ENCODE measurements around the gene SMARCC1.
A peak's percentile ranks its signal among the peaks of the same experiment; 100 is the strongest.
"Not testable (repeated sequence)": the region's sequence is repeated elsewhere in the genome, so short reads cannot be mapped to it uniquely, and the experiment has no call there.

The SMARCC1 gene

DNA sequence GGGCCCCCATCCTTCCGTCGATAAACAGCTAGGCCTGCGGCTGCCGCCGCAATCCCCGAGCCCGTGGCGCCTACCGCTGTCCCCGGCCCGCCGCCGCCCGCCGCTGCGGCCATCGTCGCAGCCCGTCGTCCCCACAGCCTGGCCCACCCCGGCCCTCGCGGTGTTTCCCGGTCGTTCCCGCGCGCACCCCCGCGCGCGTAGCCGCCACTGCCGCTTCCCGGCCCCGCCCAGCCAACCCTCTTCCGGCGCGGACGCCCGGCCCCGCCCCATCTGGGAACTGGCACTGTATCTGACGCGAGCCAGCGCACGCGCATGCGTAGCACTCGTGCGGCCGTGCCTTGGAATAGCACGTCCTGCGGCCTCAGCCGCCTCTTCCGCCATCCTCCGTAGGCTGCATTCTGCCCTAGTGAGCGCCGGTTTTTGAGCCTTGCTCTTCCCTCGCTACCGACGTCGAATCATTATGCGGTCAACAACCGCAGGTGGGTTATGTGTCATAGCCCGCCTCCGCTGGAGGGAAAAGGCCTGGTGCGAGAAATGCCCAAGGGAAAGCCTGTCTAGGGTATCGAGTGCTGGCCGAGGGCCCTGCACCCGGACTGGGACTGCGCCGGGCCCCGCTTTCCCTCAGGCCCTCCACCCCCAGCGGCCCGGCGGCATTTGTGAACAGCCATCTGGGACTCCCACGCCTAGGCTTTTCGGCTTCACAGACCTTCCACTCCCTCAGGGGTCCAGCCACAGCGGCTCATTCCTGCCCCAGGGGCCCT is at the start of gene SMARCC1:
SMARCC1 (minus strand) TSS at position 209 of the 761 bp plus-strand sequence; CDS start at position 113, 96 bp downstream.
- DNase-seq (ENCODE audit: low spot score): peak; percentile 94

DNA sequence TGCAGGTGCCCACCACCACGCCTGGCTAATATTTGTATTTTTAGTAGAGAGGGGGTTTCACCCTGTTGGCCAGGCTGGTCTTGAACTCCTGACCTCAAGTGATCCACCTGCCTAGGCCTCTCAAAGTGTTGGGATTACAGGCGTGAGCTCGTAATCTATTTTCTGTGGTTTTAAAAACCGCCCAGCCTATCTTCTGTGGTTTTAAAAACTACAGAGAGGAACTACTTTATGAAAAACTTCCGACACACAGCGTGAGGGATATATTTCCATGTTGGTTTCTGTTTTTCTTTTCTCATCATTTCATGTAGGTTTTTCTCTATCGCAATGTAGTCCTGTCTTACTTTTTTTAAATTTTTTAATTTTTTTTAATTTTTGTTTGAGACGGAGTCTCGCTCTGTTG is 47.8 kb upstream of the SMARCC1 start:
- DNase-seq (ENCODE audit: low spot score): not testable (repeated sequence)

DNA sequence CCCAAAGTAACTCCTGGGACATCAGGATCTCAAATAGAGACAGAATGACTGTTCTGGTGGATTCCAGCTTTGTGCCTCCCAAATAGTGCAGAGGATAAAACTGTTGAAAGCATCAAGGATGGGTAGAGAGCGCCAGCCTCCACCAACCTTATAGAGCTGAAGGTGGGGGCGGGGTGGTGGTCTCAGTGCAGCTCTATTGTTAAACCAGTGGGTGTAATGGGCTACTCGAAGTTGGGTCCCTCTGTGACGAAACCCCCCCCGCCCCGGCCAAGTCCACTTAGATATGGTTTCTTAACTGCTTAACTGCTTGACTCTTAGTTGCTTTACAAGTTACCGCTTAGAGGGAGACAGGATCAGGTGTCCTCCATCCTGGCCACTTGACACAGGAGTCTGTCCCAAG is 43.9 kb upstream of the SMARCC1 start:
- no peak for DNase-seq (ENCODE audit: low spot score)

DNA sequence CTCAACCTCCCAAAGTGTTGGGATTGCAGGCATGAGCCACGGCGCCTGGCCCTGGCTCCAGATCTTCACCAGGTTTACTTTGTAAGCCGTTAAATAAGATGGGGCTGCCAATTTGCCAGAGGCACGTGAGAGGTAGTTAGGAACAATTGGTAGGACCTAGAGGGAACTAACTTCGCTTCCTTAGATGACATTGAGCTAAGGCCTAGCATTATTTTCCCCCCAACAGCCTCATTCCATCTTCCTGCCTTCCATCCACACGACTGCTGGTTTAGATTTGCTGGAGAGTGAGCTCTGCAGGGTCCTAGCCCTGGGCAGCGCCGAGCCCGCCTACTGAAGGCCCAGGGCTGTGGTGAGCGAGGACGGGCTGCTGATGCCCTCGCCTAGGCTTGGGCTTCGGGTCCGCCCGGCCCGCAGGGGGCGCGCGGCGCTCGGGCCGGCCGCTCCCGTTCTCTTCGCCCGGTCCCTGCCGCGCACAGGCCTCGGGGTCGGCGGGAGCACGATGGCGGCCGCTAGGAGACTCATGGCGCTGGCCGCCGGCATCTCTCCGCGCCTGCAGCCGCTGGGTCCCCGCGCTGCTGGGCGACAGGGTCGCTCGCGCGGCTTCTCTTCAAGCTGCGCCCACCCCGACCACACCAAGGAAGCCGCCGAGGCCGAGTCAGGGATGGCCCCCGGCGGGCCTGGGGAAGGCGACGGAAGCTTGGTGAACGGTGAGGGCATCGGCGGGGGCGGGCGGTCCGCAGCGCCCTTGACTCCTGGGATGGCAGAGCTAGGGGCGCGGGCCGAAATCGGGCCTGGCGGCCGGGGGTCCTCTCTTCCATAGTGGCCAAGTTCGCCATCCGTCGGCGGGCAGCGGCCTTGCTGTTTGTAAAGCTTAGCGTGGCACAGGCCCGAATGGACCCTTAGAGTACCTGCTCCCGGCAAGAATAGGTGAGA is 43.1 kb upstream of the SMARCC1 start:
- peak; percentile 77 for DNase-seq (ENCODE audit: low spot score)

DNA sequence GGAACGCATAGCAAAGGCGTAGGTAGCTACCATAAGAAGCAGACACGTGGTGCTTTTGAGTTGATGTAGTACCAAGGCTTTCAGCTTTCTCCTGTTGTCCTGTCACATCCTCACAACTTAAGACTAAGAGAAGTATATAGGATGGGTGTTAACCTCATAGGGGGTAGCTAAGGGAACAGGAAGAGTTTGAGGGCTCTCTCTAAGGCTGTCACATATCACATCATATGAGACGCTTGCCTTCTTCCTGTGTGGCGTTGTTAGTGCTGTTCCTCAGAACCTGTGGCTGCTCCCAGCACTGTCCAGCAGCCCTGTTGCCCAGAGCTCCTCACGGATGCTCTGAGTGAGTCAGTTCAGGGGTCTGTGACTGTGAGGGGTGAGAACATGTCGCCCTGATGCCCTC is 35.9 kb upstream of the SMARCC1 start:
- no peak for DNase-seq (ENCODE audit: low spot score)

DNA sequence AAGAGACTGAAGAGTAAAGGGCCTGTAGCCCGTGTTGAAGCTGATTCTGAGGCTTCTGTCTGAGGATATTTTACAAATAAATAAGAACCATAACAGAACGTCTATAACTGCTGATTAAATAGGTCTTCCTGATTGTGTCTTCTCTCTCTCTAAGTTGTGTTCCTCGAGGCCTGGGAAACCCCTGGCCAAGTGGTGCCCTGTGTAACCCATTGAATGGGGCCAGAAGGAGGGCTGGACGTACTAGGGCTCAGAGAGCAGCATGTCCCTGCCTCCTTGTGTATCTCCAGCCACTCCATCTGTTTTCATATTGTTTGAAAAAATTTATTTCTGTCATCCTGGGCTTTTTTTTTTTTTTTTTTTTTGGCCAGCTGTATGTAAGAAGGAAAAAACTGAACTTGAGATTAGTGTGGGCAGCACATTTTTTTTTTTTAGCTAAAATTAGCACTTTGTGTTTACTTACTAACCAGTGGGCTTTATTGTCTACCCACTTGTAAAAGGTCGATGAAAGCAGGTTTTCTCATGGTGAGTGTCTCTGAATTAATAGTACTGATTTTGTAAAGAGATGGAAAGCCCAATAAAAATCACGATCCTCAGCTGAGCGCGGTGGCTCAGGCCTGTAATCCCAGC is 32.0 kb upstream of the SMARCC1 start:
- no peak for DNase-seq (ENCODE audit: low spot score)

DNA sequence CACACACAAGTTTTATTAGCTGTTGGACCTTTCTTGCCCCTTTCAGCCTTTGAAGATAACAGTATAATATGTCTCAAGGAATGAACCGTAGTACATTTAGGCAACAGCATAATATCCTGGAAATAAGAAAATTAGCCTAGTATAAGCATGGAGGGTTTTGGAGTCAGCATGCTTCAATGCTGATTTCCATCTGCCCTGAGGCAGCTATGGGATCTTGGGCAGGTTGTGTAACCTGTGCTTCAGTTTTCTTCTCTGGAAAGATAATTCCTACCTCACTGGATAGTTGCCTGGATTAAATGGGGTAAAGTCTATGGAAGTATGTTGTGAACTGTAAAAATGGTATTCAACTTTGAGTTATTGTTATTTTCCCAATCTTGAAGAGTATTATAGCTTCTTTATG is 22.9 kb upstream of the SMARCC1 start:
- DNase-seq (ENCODE audit: low spot score): no peak

DNA sequence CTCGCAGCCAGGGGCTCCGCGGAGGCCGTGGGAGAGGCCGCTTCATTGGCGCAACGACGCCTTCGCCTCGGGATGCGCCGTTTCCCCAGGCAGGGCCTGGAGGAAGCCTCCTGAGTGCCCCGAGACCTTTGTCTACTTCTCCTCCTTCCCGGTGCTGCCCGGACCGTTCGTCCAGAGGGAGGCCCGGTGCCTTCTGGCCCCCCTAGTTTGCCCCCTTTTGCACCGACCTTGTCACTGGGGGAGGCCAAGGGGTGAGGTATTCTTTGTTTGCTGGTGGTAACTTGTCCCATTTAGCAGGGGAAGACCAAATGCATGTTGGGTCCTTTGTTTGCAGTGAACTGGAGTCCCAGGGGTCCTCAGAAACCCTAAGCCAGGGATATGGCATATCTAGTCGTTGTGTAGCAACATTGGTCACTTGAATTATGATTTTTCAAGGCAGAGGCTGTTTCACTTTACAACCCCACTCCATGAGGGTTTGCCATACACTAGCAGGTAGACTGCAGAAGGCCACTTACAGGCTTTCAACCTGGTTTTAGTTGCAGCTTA is 21.9 kb upstream of the SMARCC1 start:
- DNase-seq (ENCODE audit: low spot score): no peak

DNA sequence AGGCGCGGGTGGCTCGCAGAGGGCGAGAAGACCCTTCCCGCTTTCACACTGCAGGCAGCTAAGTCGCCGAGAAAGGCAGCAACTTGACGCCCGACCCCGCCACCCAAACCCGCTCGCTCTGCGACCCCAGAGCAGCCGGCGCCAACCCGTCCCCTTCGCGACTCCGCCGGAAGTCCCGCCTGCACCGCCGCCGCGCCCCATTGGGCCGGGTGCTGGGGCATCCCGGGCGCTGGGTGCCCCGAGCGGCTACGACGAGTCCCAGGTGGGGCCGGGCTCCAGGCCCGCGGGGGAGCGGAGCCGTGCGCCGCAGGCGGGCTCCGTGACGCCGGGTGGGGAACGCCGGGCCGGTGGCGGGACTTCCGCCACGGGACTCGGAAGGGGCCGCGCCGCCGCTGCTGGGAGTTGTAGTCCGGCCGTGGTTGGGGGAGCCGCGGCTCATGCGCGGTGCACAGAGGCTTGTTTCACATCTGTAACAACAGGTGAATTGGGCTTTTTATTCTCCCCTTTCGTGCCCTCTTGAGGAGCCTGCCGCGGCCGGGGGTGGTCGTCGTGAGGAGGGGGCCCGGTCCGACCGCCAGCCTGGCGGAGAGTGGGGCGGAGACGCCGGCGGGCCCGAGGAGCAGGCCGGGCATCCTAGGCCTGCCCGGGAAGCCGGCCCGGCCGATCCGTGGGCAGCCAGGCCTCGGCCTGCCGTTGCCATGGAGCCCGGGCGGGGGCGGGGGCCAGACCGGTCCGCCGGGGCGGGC is 21.2 kb upstream of the SMARCC1 start, which contains the start of gene DHX30:
DHX30 (plus strand) TSS at position 405 of the 746 bp plus-strand sequence. CDS start 7,546 bp downstream, outside the sequence.
- DNase-seq (ENCODE audit: low spot score): peak; percentile 89

DNA sequence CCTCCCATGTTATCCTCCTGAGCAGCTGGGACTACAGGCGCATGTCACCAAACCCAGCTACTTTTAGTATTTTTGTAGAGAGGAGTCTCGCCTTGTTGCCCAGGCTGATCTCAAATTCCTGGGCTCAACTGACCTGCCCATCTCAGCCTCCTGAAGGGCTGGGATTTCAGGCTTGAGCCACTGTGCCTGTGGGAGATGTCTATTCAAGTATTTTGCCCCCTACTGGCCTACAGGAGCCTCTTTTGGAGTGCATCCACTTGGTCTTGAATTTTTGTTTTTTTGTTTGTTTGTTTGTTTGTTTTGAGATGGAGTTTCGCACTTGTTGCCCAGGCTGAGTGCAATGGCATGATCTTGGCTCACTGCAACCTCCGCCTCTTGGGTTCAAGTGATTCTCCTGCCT is 18.0 kb upstream of the SMARCC1 start:
- DNase-seq (ENCODE audit: low spot score): no peak

DNA sequence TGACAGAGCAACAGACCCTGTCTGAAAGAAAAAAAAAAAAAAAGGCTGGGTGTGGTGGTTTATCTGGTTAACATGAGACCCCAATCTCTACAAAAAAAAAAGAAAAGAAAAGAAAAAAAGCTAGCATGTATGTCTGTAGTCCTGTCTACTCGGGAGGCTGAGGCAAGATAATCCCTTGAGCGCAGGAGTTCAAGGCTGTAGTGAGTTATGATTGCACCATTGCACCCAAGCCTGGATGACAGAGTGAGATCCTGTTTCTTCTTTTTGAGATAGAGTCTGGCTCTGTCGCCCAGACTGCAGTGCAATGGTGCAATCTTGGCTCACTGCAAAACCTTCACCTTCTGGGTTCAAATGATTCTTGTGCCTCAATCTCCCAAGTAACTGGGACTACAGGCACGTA is 12.9 kb upstream of the SMARCC1 start:
- DNase-seq (ENCODE audit: low spot score): no peak

DNA sequence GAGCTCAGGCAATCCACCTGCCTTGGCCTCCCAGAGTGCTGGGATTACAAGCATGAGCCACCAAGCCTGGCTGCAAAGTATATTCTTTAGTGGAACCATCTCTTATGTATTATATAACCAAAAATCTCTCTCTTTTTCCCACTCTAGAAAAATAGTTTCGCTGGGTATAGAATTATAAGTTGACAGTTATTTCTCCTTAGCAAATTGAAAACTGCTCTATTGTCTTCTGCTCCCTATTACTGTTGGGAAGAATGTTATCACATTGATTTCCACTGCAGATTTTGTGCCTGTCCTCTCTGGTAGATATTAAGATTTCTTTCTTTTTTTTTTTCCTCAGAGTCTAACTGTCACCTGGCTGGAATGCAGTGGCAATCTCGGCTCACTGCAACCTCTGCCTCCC is 11.0 kb upstream of the SMARCC1 start:
- no peak for DNase-seq (ENCODE audit: low spot score)

DNA sequence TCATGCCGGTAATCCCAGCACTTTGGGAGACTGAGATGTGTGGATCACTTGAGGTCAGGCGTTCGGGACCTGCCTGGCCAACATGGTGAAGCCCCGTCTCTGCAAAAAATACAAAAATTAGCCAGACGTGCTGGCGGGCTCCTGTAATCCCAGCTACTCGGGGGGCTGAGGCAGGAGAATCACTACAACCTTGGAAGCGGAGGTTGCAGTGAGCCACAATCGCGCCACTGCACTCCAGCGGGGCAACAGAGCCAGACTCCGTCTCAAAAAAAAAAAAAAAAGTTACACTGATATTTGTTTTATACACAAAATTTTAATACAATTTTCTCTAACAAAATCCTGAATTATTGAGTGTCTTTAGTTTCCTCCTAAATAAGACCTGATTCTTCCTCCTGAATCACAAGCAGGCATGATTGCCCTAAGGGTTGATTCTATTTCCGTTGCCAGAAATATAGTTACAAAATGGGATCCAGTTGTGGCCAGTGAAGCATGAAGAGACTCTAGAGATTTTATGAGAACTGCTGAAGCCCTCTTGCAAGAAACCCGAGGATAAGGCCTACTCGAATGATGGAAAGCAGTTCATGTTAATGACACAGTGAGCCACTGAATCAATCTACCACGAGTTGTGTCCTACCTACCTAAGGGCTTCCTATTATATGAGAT is 9.6 kb upstream of the SMARCC1 start:
- no peak for DNase-seq (ENCODE audit: low spot score)

DNA sequence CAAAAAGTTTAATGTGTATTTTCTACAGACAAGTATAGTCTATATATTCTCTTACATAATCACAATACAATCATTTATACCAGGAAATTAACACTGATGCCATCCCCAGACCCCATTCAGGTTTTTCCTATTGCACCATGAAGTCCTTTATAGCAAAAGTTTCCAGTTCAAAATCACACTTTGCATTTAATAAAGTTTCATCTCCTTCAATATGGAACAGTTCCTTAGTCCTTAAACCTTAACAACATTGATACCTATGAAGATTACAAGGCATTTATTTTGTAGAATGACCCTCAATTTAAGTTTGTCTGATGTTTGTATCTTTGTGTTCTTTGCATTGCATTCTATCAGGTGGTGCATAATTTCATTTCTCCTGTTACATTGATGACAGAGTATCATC is 2.0 kb upstream of the SMARCC1 start:
- DNase-seq (ENCODE audit: low spot score): no peak

DNA sequence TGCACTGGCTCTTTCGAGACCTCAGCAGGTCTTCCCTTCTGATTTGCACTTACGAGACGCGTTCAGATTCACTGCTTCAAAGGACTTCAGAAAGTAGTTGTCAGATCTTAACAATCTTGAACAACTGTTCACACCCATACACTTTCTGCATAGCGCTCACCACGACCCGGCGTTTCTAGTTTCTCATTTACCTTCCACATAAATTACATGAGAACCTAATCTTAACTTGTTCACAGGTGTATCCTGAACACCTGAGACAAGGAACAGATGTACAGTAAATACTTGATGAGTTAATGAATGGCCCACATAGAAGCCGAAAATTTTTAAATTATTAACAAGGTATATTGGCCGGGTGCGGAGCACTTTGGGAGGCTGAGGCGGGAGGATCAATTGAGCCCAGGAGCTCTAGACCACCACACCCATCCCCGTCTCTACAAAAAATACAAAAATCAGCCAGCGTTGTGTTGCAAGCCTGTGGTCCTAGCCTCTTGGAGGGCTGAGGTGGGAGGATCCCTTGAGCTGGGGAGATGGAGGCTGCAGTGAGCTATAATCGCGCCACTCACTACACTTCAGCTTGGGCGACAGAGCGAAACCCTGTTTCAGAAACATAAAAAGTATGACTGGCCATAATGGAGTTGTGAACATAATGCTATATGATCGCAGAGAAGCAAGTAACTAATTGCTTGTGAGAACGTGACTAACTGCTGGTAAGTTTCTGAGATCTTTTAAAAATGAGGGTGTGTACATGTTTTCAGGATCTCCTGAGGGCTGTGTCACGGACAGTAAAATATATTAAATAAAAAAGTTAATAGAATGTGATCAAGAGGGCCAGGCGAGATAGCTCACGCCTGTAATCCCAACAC is 984 bp upstream of the SMARCC1 start:
- no peak for DNase-seq (ENCODE audit: low spot score)

DNA sequence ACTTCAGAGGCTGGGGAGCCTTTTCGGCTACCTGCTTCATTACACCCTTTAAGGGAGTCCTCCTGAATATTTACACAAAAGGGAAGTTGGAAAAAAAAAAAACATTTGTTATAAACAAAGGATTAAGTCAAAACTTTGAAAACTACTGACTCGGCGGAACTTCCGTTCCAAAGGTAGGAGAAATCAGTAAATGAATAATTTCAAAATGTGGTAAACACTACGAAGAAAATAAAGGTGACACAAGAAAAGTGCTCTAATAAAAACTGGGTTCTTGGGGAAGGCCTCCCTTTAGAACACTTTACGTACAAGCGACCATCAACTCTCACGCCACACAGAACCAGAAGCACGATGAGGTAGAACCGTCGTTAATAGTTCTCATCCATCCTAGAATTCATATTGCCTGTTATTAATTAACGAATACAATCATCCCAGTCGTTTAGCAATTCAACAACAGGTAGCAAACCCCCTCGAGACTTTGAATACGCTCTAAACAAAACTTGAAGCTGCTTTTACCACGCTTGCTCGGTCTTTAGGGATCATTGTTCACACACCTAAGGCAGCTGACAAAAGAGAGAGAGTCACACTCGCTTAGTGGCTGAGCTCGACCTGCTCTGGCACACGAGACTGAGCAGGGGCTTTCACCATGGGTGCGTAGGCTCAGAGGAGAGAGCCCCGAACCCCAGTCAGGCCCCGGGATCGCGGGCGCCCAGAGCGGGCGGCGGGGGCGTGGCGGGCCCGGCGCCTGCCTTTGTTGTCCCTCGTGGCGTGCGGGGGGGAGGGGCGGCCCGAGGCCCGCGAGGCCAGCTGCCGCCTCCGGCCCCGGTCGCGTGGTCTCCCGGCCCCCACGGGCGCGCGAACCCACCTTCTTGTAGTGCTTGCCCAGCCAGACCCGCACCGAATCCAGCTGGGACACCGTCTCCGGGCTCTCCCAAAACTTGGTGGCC is 680 bp downstream of the SMARCC1 start:
- peak; percentile 63 for DNase-seq (ENCODE audit: low spot score)

DNA sequence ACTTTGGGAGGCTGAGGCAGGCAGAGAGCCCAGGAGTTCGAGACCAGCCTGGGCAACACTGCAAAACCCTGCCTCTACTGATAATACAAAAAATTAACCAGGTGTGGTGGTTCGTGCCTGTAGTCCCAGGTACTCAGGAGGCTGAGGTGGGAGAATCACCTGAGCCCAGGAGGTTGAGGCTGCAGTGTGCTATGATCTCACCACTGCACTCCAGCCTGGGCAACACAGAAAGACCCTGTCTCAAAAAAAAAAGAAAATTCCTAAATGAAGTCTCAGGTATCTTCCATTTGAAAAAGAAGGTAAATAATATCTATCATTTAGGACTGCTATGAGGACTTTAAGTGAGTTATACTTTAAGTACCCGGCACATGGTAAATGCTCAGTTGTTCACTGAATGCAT is 2.9 kb downstream of the SMARCC1 start:
- DNase-seq (ENCODE audit: low spot score): no peak

DNA sequence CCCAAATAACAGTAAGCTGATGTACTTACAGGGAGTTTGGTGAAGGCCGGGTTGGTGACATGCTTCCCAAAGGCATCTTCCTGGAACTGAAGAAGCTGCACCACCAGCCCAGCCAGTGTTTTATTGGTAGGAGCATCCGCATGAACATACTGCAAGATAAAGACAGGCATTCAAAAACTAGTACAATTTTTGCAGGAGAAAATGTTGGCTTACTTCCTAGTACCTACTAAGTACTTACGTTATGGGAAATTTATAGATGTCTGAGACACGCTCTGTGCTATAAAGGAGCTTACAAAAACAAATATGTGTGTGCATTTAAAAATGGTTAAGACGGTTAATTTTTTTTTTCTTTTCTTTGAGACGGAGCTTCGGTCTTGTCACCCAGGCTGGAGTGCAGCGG is 8.9 kb downstream of the SMARCC1 start:
- DNase-seq (ENCODE audit: low spot score): no peak

DNA sequence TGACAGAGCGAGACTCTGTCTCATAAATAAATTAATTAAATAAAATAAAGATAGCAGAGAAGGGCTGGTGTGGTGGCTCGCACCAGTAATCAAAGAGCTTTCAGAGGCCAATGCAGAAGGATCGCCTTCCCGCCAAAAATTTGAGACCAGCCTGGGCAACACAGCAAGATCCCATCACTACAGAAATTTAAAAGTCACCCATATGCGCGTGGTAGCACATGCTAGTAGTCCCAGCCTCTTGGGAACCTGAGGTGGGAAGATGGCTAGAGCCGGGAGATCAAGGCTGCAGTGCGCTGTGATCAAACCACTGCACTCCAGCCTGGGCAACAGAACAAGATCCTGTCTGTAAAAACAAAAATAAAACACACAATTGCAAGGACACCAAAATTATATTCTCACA is 9.6 kb downstream of the SMARCC1 start:
- DNase-seq (ENCODE audit: low spot score): no peak

Data from globus pallidus (tissue), 1 donor.